Stomach smooth muscle (tissue), 2 donors: ENCODE results near the gene KLHL29.

Experiments
- H3K27ac ChIP-seq: one replicate; pipeline ENCODE4 v1.7.0; 2013; ENCODE audit warnings: mild to moderate bottlenecking, low read length, inconsistent platforms
- H3K27me3 ChIP-seq, 2 donors: one replicate each; pipeline ENCODE4 v1.7.0; 2013; ENCODE audit warnings: low read length in 2 of 2; ENCODE audit not compliant: insufficient read depth in 2 of 2, control insufficient read depth in 1 of 2
- H3K36me3 ChIP-seq, 2 donors: one replicate each; pipeline ENCODE4 v1.7.0; 2013; ENCODE audit warnings: low read length in 2 of 2; ENCODE audit not compliant: control insufficient read depth in 2 of 2, insufficient read depth in 2 of 2
- H3K4me1 ChIP-seq: one replicate; pipeline ENCODE4 v1.7.0; 2013; ENCODE audit warnings: low read length; ENCODE audit not compliant: control insufficient read depth, insufficient read depth
- H3K4me3 ChIP-seq, 2 donors: one replicate each; pipeline ENCODE4 v1.7.0; 2013; ENCODE audit warnings: low read length in 2 of 2
- H3K9ac ChIP-seq, 2 donors: one replicate each; pipeline ENCODE4 v1.7.0; 2013; ENCODE audit warnings: low read length in 2 of 2, mild to moderate bottlenecking in 1 of 2
- H3K9me3 ChIP-seq, 2 donors: one replicate each; pipeline ENCODE4 v1.7.0; 2013; ENCODE audit warnings: low read length in 2 of 2; ENCODE audit not compliant: control insufficient read depth in 2 of 2
- donor health status: healthy.
- donor health status: Pancreatic carcinoma.

Gene KLHL29

GRCh38 chr2:23569761-23570365 lies 184.9 kb downstream of the KLHL29 start:
- Histone ChIP-seq H3K4me3 (peak overlapping the region in 1 of 2 donors; percentile 29), H3K9me3 (no peaks in the 10 kb centered on the region), H3K36me3 (no peaks in the 10 kb centered on the region), H3K4me1 (peaks cover 47% of the 10 kb centered on the region), H3K9ac (no peak overlapping the region), H3K27ac (peak overlapping the region; percentile 58), H3K27me3 (no peaks in the 10 kb centered on the region)

- Histone ChIP-seq H3K4me3 (no peak overlapping the region), H3K27me3 (no peaks in the 10 kb centered on the region), H3K9me3 (no peaks in the 10 kb centered on the region), H3K4me1 (peaks cover 37% of the 10 kb centered on the region), H3K9ac (no peak overlapping the region), H3K36me3 (no peaks in the 10 kb centered on the region), H3K27ac (peak overlapping the region; percentile 49)
Observed at GRCh38 chr2:23571085-23571484, 186.1 kb downstream of the KLHL29 start.

- Histone ChIP-seq H3K9ac (no peak overlapping the region), H3K27me3 (no peaks in the 10 kb centered on the region), H3K4me3 (no peak overlapping the region), H3K9me3 (no peaks in the 10 kb centered on the region), H3K27ac (peak overlapping the region; percentile 49), H3K36me3 (no peaks in the 10 kb centered on the region), H3K4me1 (peaks cover 32% of the 10 kb centered on the region)
Observed at GRCh38 chr2:23571527-23572282, 186.7 kb downstream of the KLHL29 start.

GRCh38 chr2:23574919-23575654 lies 190.1 kb downstream of the KLHL29 start:
- no peak overlapping the region for H3K9ac ChIP-seq
- peaks cover 12% of the 10 kb centered on the region for H3K4me1 ChIP-seq
- no peaks in the 10 kb centered on the region for H3K36me3 ChIP-seq
- no peak overlapping the region for H3K4me3 ChIP-seq
- H3K27ac ChIP-seq, result no peak overlapping the region
- no peaks in the 10 kb centered on the region for H3K9me3 ChIP-seq
- H3K27me3 ChIP-seq, result no peaks in the 10 kb centered on the region

- H3K27me3 ChIP-seq, result no peaks in the 10 kb centered on the region
- no peak overlapping the region for H3K4me3 ChIP-seq
- H3K9me3 ChIP-seq, result no peaks in the 10 kb centered on the region
Observed at GRCh38 chr2:23578964-23579671, 194.1 kb downstream of the KLHL29 start.

GRCh38 chr2:23579674-23580073 lies 194.7 kb downstream of the KLHL29 start:
- no peaks in the 10 kb centered on the region for H3K36me3 ChIP-seq
- H3K4me3 ChIP-seq, result no peak overlapping the region
- H3K27ac ChIP-seq, result no peak overlapping the region
- no peaks in the 10 kb centered on the region for H3K27me3 ChIP-seq
- H3K9me3 ChIP-seq, result no peaks in the 10 kb centered on the region
- H3K4me1 ChIP-seq, result peaks cover 3% of the 10 kb centered on the region
- H3K9ac ChIP-seq, result no peak overlapping the region

More at GRCh38 chr2:23578964-23579671, 194.1 kb downstream of the KLHL29 start:
- Histone ChIP-seq H3K27ac (no peak overlapping the region), H3K9ac (no peak overlapping the region), H3K36me3 (no peaks in the 10 kb centered on the region), H3K4me1 (peaks cover 3% of the 10 kb centered on the region)

GRCh38 chr2:23583467-23583866 lies 198.5 kb downstream of the KLHL29 start:
- Histone ChIP-seq H3K9ac (no peak overlapping the region), H3K4me1 (peaks cover 20% of the 10 kb centered on the region), H3K27me3 (no peaks in the 10 kb centered on the region), H3K36me3 (no peaks in the 10 kb centered on the region), H3K27ac (peak overlapping the region; percentile 62), H3K4me3 (no peak overlapping the region), H3K9me3 (no peaks in the 10 kb centered on the region)

- Histone ChIP-seq H3K27ac (peak overlapping the region; percentile 62), H3K9ac (no peak overlapping the region), H3K36me3 (no peaks in the 10 kb centered on the region), H3K27me3 (no peaks in the 10 kb centered on the region), H3K4me1 (peaks cover 27% of the 10 kb centered on the region), H3K4me3 (no peak overlapping the region), H3K9me3 (no peaks in the 10 kb centered on the region)
Observed at GRCh38 chr2:23584054-23584745, 199.2 kb downstream of the KLHL29 start.

GRCh38 chr2:23585273-23586170 lies 200.5 kb downstream of the KLHL29 start:
- H3K9me3 ChIP-seq, result no peaks in the 10 kb centered on the region
- peaks cover 38% of the 10 kb centered on the region for H3K4me1 ChIP-seq
- no peaks in the 10 kb centered on the region for H3K27me3 ChIP-seq
- H3K36me3 ChIP-seq, result no peaks in the 10 kb centered on the region
- H3K4me3 ChIP-seq, result no peak overlapping the region
- H3K27ac ChIP-seq, result peak overlapping the region; percentile 67
- no peak overlapping the region for H3K9ac ChIP-seq
